GM08714 (cell line): Measurements from ENCODE around the gene ETV6.

ENCODE experiments used
- H3K4me3 ChIP-seq: fragments of 200-500 bp; sonication (Bioruptor generic); 2 replicates; pipeline ENCODE4 v1.5.1; 2014; ENCODE audit warnings: mild to moderate bottlenecking, low read length, inconsistent platforms
- ZNF274 ChIP-seq: IDR thresholded peaks from 2 replicates; pipeline ENCODE4 v1.6.1; 2012; ENCODE audit warnings: mild to moderate bottlenecking, low read depth, low read length

Gene ETV6

DNA sequence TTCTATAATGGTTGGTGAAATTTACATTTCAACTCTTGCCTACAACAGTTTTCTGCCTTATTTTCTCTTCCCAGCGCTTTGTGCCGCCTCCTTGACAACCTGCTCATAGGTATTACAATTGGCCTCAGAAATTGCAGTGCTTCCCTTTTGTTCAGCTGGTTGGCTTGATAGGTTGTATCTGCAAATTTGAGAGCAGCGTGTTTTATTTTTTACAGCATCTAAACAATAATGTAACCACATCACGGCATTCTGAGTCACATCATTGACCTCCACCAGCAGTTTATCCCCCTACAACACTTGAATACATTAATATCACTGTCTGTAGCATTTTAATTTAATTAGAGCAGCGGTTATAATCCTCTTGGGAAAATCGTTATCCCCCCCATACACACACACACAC lies 99.4 kb downstream of the ETV6 start:
- TF ChIP-seq ZNF274: no peak
- H3K4me3 ChIP-seq: peak overlapping the region; percentile 64; the same call in 1 of the 2 replicates

DNA sequence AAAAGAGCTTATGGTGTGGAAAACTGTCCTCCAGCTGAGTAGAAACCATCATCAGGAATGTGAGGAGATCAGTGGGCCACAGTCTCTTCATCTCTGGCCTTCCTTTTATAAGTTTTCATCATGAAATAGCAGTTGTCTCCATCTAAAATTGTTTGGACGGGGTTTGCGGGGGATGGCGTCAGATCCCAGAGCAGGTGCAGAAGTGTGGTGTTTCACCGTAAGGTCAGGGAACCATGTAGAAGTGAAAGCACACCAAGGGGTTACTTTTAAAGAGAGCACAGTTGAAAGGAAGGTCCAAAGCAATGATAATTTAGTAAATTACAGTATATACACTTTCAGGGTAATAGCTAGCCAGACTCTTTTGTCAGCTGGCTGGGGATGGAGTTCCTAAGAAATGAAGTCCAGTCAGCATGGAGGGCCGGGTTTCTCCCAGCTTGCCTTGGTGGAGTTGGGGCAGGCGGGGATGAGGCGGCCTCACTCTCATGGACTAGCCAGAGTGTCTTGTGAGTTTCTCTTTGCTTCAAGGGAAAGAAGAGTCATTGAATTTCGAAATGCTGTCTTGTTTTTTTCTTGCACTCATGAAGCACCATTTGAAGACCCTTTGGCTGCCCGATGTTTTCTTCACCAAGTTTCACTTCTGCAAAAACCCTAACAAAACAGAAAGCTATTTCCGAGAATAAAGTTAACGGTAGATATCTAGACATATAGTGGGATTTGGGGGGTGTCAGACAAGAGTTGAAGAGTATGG lies 100.6 kb downstream of the ETV6 start:
- peak overlapping the region; percentile 64; the same call in 1 of the 2 replicates for H3K4me3 ChIP-seq
- no peak for TF ChIP-seq ZNF274

DNA sequence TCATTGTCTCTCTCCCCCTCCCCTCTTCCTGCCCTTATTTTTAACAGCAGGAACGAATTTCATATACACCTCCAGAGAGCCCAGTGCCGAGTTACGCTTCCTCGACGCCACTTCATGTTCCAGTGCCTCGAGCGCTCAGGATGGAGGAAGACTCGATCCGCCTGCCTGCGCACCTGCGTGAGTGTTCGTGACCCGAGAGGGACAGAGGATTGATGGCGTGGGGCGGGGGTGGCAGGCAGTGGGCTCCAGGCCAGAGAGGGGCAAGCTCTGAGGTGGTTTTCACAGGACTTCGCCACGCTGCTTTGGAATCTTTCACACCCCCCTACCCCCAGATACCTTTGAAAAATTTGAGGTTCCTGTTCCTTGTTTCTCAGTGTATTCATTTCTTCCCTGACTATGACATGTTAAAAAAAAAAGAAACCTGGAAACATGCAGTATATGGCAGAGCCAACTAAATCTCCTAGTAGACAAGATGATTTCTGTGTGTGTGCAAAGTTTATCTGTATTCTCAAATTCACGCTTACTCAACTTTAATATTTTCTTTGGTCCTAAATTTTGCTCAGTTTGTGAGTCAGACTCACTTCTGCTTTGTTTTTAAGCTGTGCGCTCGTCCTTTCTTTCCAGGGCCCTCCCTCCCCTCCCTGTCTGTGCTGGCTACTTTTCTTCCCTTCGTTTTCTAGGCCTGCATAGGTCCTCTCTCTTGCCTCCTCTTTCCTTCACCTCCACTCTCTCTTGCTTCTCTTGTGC lies 103.1 kb downstream of the ETV6 start:
- TF ChIP-seq ZNF274: no peak
- H3K4me3 ChIP-seq: no peak overlapping the region

DNA sequence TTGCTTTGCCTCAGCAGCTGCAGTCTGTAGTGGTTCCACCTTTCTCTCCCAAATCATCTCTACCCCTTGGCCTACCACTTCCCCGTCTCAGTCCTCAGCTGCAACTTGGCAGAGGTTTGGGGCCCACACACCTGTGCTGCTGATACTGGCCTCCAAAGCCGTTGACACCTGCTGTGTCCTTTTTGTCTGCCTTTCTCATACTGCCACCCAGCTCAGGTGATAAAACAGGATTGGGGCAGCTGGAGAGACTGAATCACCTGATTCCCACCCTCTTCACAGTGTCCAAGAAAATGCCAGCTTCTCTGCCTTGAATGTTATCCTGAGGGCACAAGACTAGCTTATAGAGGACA lies 103.7 kb downstream of the ETV6 start:
- no peak overlapping the region for H3K4me3 ChIP-seq
- no peak for TF ChIP-seq ZNF274

DNA sequence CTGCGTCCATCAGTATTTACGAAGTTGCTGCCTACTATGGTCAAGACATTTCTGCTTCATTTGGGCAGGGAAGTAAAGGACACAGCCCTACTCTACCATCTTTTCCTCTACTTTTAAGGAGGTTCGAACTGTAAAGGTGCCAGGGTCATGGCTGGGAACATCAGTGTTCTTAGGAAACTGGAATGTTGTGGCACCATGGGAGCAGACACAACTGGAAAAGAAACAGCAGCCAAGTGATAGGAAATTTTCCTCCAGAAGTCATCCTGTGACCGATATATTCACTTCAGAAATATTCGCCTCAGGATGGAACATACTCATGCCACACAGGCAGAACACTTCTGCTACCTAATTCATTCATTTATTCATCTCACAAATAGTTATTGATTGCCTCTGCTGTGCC lies 104.4 kb downstream of the ETV6 start:
- H3K4me3 ChIP-seq: no peak overlapping the region
- TF ChIP-seq ZNF274: no peak

DNA sequence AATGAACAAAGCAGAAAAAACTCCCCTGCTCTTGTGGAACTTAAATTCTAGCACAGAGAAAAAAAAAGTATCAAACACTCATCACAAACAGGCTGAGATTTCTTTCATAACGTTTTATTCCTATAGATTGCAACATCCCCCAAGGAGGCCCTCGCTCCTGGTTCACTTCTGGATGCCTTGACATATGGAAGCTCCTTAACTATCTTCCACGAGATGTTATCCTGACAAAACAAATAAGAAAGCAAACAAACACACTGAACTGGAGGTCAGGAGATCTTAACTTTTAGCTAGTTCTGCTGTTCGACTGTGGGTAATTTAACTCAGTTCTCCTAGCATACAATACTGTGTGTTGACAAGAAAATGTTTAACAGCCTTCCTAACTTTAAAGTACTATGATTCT lies 104.8 kb downstream of the ETV6 start:
- no peak overlapping the region for H3K4me3 ChIP-seq
- no peak for TF ChIP-seq ZNF274

DNA sequence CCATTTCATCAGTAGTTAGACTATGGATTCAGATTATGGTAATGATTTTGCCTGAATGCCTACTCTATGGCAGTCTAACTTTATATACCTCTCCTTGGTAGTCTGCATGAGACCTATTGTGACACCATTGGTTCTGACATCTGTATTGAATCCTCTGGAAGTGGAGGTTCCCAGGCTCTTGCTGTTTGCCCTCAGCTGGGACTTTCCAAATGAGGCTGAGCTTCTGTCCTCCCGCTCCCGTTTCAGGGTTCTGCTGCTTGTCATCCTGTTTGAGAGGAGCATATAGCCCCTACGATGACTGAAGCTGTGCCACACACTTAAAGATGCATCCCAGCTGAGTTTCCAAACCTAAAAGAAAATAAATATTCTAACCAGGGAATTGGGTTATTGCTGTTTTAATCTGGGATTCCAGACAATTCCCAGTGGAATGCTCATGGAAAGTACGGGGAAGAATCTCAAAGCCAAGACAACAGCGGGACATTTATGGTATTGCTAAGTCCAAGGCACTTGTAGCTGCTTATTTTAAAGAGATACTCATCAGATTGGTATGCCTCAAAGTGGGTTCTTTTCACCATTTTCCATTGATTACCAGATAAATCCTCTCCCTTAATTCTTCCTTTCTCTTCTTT lies 105.9 kb downstream of the ETV6 start:
- no peak for TF ChIP-seq ZNF274
- no peak overlapping the region for H3K4me3 ChIP-seq

DNA sequence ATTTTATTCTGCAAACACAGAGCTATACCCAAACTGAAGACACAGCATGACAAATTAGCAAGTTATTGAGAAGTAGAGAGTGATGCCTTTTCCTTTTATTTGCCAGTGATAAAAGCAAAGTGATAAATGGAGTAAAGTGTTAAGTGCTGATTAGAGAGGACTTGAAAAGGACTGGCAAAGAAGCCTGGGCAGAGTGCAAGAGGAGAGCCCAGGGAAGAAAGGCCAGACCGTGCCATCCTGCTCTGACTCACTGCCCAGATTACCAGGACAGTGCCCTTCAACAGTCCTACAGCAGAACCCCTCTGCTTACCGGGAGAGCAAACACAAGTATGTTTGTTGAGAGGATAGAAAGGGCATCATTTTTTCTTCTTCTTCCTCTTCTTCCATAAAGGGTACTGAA lies 106.5 kb downstream of the ETV6 start:
- H3K4me3 ChIP-seq: no peak overlapping the region
- no peak for TF ChIP-seq ZNF274

DNA sequence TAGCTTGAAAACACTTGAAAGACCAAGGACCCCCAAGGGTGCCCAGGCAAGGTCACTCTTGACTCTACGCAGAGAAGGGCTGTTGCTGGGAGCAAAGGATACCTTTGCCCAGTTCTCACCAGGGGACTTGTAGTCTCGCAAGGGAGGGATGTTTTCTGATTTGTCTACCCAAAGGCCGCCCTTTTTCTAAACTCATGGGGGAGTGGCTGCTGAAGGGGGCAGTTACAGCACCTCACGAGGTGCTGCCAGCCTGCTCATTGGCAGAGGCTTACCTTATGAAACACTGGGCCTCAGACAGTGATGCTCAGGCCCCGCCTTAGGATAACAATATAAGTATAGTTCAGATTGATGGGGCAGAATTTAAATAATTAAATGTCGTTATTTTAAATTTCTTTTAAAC lies 107.0 kb downstream of the ETV6 start:
- no peak for TF ChIP-seq ZNF274
- no peak overlapping the region for H3K4me3 ChIP-seq

DNA sequence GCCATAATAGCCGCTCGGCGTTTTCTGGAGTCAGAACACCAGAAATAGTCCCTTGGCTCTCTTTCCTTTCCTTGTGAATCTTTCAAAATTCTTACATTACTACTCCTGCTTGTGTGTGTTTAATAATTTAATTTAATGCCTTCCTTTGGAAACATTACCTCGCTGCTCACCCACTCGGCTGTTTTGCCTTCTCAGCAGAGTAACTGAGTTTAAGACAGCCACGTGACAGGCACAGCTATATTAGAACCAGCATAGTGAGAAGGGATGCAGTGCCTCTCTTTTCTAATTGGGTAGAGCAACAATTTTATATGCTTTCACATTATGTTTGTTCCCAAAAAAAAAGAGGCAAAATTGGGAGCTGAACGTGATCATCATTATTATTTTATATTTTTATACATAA lies 107.6 kb downstream of the ETV6 start:
- no peak for TF ChIP-seq ZNF274
- no peak overlapping the region for H3K4me3 ChIP-seq

DNA sequence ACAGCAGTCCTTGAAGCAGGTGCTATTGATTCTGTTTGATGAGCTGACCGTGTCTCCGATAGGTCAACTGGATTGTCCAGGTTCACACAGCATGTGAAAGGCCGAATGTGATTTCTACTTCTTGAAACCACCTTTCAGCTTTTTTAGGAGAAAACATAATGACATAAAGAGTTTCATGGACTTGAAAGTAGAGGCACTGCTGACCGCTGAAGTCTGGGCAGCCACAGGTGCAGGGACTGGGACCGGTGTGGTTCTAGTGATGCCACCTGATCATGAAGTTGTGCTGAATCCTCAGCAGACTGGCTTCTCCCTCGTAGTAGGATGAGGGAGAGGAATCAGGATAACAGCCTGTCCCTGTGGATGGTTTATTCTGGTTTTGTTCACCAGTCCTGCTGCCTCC lies 108.1 kb downstream of the ETV6 start:
- TF ChIP-seq ZNF274: no peak
- no peak overlapping the region; the same call in 1 of the 2 replicates for H3K4me3 ChIP-seq

DNA sequence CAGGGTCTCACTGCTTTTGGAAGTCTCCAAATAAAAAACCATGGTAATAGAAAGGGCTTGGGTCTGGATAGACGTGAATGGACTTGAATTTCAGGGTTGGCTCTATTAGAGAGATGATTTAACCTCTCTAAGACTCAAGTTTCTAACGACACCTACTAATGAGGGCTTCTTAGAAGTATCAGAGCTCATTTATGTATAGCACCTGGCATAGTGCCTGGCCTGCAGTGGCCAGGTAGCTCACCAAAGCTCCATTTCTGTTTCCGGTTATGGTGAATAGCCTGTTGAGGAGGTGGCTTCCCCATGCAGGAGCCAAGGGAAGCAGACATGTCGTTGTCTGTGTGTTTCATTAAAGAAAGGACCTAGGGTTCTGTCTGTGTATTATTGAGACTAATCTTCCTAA lies 108.6 kb downstream of the ETV6 start:
- H3K4me3 ChIP-seq: no peak overlapping the region; the same call in 1 of the 2 replicates
- TF ChIP-seq ZNF274: no peak

DNA sequence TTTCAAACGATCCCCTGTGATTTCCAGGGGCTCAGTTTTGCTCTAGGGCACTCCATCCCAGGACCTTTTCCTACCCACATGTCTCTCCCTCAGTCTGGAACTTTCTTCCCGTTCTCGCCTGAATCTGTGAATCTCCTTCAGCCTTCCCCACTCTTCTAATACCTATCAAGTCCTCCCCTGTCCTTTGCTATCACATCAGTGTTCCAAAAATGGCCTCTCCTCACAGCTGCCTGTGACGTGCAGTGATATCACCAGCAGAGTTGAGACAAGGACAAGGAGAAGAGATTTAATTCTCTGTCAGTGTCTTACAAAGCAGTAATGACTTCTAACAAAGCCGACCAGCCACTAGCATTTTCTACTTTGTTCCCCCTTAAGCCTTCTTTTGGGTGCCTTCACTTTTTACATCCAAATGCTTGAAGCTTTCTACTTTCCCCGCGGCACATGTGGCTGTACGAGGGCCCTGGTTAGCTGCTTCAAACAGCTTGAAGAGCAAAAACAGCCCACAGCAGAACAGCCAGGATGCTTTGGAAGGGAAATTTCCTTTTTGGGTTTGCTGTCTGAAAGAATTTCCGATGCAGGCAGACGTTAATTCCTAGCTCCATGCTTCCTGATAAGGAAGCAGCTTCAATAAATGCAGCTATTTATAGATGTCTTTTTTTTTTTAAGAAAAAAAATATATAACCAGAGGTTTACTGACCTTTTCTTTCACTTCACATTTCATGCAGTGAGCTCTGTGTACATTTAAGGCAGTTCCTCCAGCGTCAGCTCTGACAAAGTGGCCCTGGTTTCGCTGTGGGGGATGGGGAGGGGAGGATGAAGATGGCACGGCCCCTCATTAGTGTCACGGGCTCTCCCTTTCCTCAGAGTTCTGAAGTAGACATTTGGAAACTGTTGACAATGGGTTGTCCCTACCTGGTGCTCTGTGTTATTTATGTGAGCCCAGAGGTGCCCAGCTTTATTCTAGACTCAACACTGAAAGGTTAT lies 109.3 kb downstream of the ETV6 start:
- TF ChIP-seq ZNF274: no peak
- peak overlapping the region; percentile 39; the same call in 1 of the 2 replicates for H3K4me3 ChIP-seq

DNA sequence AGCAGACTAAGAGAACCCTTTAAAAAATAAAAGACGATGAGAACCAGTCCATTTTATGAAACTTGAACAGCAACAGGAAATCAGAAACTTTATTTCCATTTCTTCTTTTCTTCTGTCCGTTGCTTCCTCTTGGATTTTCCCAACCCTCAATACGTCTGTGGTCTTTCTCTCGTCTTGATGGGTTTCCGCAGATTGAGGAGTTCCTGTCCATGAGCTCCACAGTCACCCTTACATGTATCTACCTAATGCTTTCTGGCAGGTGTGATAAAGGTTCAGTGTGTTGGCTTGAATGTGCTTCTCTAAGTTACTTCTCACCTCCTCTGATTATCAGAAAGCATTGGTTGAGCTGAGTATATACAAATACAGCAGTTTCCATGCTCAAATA lies 110.0 kb downstream of the ETV6 start:
- TF ChIP-seq ZNF274: no peak
- H3K4me3 ChIP-seq: peak overlapping the region; percentile 23; the same call in 1 of the 2 replicates
